NCI-H2107 treated with DMSO at 0.1 percent for 48 hours (cell line): ENCODE measurements around the gene CNTNAP2.
"Not testable (repeated sequence)": the region's sequence is repeated elsewhere in the genome, so short reads cannot be mapped to it uniquely, and the experiment has no call there.

Experiments
- DNase-seq: peaks from one replicate; lab custom pipeline; 2025; ENCODE audit not compliant: unreplicated experiment; lab: John Stamatoyannopoulos, UW

Gene CNTNAP2

DNA sequence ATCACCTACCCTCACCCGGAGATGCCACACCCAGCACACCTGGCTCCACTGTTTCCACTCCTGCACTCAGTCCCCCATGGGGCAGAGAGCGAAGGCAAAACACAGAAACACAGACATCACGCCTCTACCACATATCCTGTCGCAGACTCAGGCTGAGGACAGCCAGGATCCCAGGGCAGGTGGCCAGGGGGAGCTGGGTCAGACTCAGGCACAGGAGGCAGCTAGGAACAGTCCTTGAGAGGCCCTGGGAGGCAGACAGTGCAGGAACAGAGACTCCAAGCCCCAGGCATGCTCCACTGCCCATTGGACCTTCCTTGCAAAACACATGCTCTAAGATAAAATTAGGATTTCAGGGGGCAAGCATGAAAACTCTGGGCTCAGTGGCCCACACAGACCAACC is 2319.5 kb downstream of the CNTNAP2 start:
- no peak for DNase-seq

DNA sequence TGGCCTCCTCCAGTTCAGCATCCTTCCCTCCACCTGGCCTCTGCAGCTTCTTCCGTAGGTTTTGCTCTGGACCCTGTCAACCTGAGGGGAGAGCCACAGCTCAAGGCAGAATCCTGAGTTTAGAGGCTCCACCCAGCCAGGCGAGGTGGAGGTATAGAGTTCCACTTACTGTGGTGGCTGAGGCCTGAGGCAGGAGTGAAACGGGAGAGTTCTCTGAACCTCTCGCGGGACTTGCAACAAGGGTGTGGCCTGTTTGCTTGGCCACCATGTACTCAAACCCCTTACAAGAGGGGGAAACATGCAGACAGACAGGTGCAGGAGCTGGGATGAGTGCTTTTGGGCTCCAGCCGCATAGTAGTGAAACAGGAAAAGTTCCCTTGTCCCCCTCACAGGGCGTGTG is 2320.0 kb downstream of the CNTNAP2 start:
- DNase-seq: no peak

DNA sequence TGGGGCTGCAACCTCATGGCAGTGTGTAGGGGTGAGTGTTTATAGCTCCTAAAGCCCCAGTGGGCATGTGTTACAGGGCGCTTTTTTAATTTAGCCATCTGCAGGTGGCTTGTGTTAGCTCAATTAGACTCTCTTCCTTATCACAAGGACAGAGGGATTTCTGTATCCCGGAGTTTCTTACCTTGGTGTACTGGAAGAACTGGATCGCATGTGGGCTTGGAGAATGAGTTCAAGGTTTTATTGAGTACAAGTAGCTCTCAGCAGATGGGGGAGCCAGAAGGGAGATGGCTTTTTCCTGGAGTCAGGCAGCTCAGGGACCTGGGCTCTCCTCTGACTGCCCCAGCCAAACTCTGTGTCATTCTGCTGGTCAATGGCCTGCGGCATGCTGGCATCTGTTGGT is 2320.4 kb downstream of the CNTNAP2 start:
- DNase-seq: no peak

GRCh38 chr7:148442141-148442655 is 2325.6 kb downstream of the CNTNAP2 start:
- DNase-seq: no peak

DNA sequence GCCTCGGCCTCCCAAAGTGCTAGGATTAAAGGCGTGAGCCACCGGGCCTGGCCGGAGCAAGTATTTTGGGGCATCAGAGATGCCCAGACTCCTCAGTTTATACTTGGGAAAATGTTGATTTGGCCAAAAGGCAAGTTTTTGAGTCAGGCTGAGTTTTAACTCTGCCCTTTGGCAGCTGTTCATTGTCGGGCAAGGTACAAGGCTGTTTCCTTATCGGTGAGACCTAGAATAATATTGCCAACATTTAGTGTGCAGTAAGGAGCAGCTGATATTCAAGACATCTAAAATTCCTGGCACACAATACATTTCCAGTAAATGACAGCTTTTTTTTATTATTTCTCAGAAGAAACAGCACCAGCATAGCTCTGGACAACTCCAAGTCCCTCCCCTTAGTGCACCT is 2326.3 kb downstream of the CNTNAP2 start:
- no peak for DNase-seq

DNA sequence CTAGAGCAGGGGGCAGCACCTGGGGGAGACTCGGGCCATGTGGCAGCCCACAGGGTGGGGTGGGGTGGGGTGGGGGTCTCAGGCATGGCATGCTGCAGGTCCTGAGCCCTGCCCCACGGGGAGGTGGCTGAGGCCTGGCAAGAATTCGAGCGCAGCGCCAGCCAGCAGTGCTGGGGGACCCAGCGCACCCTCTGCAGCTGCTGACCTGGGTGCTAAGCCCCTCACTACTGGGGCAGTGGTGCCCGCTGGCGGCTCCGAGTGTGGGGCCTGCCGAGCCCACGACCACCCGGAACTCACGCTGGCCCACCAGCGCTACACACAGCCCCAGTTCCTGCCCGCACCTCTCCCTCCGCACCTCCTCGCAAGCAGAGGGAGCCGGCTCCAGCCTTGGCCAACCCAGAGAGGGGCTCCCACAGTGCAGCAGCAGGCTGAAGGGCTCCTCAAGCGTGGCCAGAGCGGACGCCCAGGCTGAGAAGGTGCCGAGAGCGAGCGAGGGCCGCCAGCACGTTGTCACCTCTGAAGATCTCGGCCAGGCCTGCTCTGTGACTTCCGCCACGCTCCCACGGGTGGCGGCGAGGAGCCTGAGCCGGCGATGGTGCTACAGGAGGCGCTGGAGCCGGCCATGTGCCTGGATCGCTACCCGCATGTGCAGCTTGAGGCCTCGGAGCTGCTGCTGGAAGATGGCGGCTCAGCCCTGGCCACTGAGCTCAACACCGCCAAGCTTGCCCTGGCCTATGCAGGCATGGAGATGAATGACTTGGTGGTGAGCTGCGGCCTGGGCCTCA is 2328.9 kb downstream of the CNTNAP2 start:
- no peak for DNase-seq

GRCh38 chr7:148447221-148447849 is 2330.7 kb downstream of the CNTNAP2 start:
- DNase-seq: no peak

DNA sequence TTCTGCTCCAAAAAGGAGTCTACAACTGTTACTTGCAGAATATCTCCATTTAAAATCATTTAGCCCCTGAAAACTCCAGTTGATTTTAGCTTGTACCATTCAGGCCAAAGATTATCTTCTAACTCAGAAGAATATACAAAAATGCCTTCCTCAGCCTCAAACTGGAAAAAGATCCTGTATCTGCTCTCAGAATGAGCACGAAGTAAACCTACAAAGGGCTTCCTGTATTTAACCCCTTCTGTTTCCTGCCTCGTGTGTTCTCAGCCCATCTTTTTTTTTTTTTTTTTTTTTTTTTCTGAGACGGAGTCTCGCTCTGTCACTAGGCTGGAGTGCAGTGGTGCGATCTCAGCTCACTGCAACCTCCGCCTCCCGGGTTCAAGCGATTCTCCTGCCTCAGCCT is 2334.9 kb downstream of the CNTNAP2 start:
- not testable (repeated sequence) for DNase-seq

DNA sequence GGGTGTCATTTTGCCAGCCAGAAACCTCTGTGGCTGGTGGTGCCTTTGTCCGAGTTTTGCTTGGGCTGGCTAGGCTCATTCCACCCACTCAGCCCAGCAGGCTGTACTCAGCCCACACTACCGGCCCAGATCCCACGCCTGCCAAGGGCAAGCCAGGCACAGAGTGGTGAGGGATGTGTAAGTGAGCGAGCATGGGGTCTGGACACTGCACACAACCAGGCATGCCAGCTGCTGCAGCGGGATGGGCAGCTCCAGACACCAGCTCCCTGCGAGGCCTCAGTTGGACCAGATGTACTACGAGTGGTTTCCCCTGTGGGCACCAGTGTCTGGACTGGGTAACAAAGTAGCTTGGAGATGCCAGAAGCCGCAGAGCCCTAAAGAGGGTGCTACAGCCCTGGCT is 2339.8 kb downstream of the CNTNAP2 start:
- no peak for DNase-seq

- no peak for DNase-seq
Measured at GRCh38 chr7:148457310-148457921, 2340.8 kb downstream of the CNTNAP2 start.

- no peak for DNase-seq
Measured at GRCh38 chr7:148458263-148458662, 2341.7 kb downstream of the CNTNAP2 start.

DNA sequence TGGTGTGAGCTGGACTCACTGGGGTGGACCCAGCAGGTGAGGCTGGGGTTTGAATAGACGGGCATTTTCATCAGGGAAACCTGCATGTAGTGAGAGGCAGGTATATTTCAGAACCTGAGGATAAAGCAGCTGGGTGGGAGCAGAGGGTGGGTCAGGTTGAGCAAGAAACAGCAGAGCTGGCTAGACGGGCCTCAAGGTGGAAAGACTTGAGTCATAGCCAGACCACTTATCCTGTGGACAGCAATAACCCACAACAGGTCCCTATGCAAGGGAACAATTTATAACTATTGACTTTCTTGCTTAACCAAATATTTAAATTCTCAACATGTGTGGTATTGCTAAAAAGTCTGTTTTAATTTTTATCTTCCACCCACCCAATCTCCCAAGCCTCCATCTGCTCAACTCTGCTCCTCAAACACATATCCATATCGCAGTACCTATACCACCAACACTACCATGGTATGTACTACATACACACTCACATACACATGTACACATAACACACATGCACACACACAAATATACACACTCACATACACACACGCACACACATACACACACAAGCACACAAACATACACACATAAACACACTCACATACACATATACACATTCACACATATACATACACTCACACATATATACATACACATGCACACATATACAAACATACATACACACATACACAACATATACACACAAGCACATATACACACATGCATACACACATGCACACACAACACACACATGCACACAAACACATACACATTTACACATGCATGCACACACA is 2345.0 kb downstream of the CNTNAP2 start:
- no peak for DNase-seq

DNA sequence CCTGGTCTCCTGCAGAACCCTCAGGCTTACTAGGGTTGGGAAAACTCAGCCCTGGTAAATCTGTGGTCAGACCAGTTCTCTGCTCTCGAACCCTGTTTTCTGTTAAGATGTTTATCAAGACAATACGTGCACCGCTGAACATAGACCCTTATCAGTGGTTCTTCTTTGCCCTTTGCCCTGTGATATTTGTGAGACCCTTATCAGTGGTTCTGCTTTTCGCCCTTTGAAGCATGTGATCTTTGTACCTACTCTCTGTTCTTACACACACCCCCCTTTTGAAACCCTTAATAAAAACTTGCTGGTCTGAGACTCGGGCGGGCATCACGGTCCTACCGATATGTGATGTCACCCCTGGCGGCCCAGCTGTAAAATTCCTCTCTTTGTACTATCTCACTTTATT is 2346.2 kb downstream of the CNTNAP2 start:
- DNase-seq: not testable (repeated sequence)

- no peak for DNase-seq
Measured at GRCh38 chr7:148463210-148463609, 2346.6 kb downstream of the CNTNAP2 start.

- DNase-seq: no peak
Measured at GRCh38 chr7:148464947-148465346, 2348.3 kb downstream of the CNTNAP2 start.

DNA sequence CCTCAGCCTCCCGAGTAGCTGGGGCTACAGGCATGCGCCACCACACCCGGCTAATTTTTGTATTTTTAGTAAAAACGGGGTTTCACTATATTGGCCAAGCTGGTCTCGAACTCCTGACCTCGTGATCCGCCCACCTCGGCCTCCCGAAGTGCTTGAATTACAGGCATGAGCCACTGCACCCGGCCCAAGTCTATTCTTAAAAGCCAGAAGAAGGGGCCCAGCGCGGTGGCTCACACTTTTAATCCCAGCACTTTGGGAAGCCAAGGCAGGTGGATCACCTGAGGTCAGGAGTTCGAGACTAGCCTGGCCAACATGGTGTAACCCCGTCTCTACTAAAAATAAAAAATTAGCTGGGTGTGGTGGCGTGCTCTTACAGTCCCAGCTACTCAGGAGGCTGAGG is 2348.8 kb downstream of the CNTNAP2 start:
- DNase-seq: not testable (repeated sequence)

- no peak for DNase-seq
Measured at GRCh38 chr7:148466120-148466519, 2349.5 kb downstream of the CNTNAP2 start.

GRCh38 chr7:148468700-148469098 is 2352.1 kb downstream of the CNTNAP2 start:
- DNase-seq: no peak
